HL-60 (cell line): Measurements from ENCODE around the gene CTIF.

Experiments
- CTCF ChIP-seq: IDR thresholded peaks from one replicate; pipeline ENCODE4 v1.5.1; 2011; ENCODE audit warnings: low read length, control low read depth, inconsistent platforms; ENCODE audit not compliant: insufficient read depth
- GABPA ChIP-seq: IDR thresholded peaks from 2 replicates; pipeline ENCODE4 v1.6.1; 2012; ENCODE audit warnings: low read depth
- POLR2AphosphoS5 ChIP-seq: IDR thresholded peaks from 2 replicates; pipeline ENCODE4 v1.6.1; 2012; ENCODE audit warnings: low read depth
- SPI1 ChIP-seq: IDR thresholded peaks from 2 replicates; pipeline ENCODE4 v1.6.1; 2012; ENCODE audit warnings: low read depth, mild to moderate bottlenecking, borderline replicate concordance

GRCh38 chr18:48821845-48822244 lies 283.0 kb downstream of the CTIF start:
- no peak for TF ChIP-seq CTCF
- no peak for TF ChIP-seq POLR2AphosphoS5
- TF ChIP-seq SPI1 = no peak
- no peak for TF ChIP-seq GABPA
